PC-3 (cell line): ENCODE measurements around the gene FASLG. TPM values are rescaled to one million over a fixed set of nuclear protein-coding genes. Genes with fewer than 3 reads are reported as not detected.

Experiments
- ATAC-seq: fragments of 200-7000 bp; cut with Tn5 transposase; 2 replicates; pipeline ENCODE4 v1.9.1; 2020; ENCODE audit warnings: mild to moderate bottlenecking, moderate library complexity
- BruUV-seq: library from RNA; stranded (reverse); fragments of 400-500 nt; replicated peaks from 2 replicates; lab custom pipeline; 2021; lab: Mats Ljungman, UMichigan
- CTCF ChIA-PET: fragments of 300-600 bp; sonication (Branson Sonifier 250); formaldehyde crosslinking; loops from one replicate; lab custom pipeline; 2022; ENCODE audit warnings: antibody characterized with exemption; lab: Charles Lee
- POLR2A ChIA-PET: fragments of 300-600 bp; sonication (Branson Sonifier 250); formaldehyde crosslinking; loops from one replicate; lab custom pipeline; 2022; ENCODE audit warnings: antibody characterized with exemption; ENCODE audit not compliant: unreplicated experiment; lab: Charles Lee
- DNase-seq: peaks from one replicate; pipeline ENCODE4 v3.0.0-alpha.2; 2015
- H2AFZ ChIP-seq: fragments of 300-600 bp; sonication (generic); 2 replicates; pipeline ENCODE4 v1.6.0; 2016; ENCODE audit warnings: antibody characterized with exemption, low read length
- H3F3A ChIP-seq: fragments of 300-600 bp; sonication (generic); one replicate; pipeline ENCODE4 v1.6.0; 2017; ENCODE audit warnings: antibody characterized with exemption, low read length, control low read depth, mild to moderate bottlenecking; ENCODE audit not compliant: unreplicated experiment
- H3K27ac ChIP-seq: fragments of 300-600 bp; sonication (generic); 2 replicates; pipeline ENCODE4 v1.5.1; 2016; ENCODE audit warnings: mild to moderate bottlenecking, low read length
- H3K27me3 ChIP-seq: fragments of 300-600 bp; sonication (generic); 2 replicates; pipeline ENCODE4 v1.6.1; 2016; ENCODE audit warnings: low read length, mixed read lengths
- H3K36me3 ChIP-seq: fragments of 300-600 bp; sonication (generic); 2 replicates; pipeline ENCODE4 v1.6.1; 2016; ENCODE audit warnings: low read depth, mixed run types, low read length, mixed read lengths
- H3K4me1 ChIP-seq: fragments of 300-600 bp; sonication (generic); 2 replicates; pipeline ENCODE4 v1.5.1; 2016; ENCODE audit warnings: low read length; ENCODE audit not compliant: insufficient read depth
- H3K4me2 ChIP-seq: fragments of 300-600 bp; sonication (generic); 2 replicates; pipeline ENCODE4 v1.6.0; 2016; ENCODE audit warnings: low read length
- H3K4me3 ChIP-seq: fragments of 300-600 bp; sonication (generic); 2 replicates; pipeline ENCODE4 v1.5.1; 2016; ENCODE audit warnings: mild to moderate bottlenecking, low read length, mixed read lengths
- H3K79me2 ChIP-seq: fragments of 300-600 bp; sonication (generic); 2 replicates; pipeline ENCODE4 v1.6.1; 2017; ENCODE audit warnings: low read length, mixed read lengths
- H3K9ac ChIP-seq: fragments of 300-600 bp; sonication (generic); 2 replicates; pipeline ENCODE4 v1.6.0; 2016; ENCODE audit warnings: mild to moderate bottlenecking, low read length
- H3K9me2 ChIP-seq: fragments of 300-600 bp; sonication (generic); replicated peaks from 2 replicates; pipeline ENCODE4 v1.6.1; 2016; ENCODE audit warnings: mixed run types, low read length, mixed read lengths
- H3K9me3 ChIP-seq: fragments of 300-600 bp; sonication (generic); 2 replicates; pipeline ENCODE4 v1.6.1; 2016; ENCODE audit warnings: low read length, mixed read lengths
- H4K20me1 ChIP-seq: fragments of 300-600 bp; sonication (generic); 2 replicates; pipeline ENCODE4 v1.6.1; 2016; ENCODE audit warnings: low read length, mixed read lengths
- EZH2 ChIP-seq: fragments of 300-600 bp; sonication (generic); IDR thresholded peaks from one replicate; pipeline ENCODE4 v1.6.1; 2017; ENCODE audit warnings: antibody characterized with exemption, mild to moderate bottlenecking, low read length; ENCODE audit not compliant: unreplicated experiment
- EZH2phosphoT487 ChIP-seq: fragments of 300-600 bp; sonication (generic); IDR thresholded peaks from 2 replicates; pipeline ENCODE4 v1.6.1; 2018; ENCODE audit warnings: mild to moderate bottlenecking, antibody characterized with exemption, low read length, borderline replicate concordance
- intact Hi-C: fragments of 100-400 bp; cut with micrococcal nuclease; formaldehyde crosslinking; loops from 2 replicates; pipeline ENCODE4 v1.9.0; 2023
- total RNA-seq: library from RNA; depleted of rRNA; stranded (reverse); fragments of >200 nt; gene quantifications from 2 replicates; pipeline ENCODE4 v1.2.3, GENCODE V29; 2014
- TF ChIP-seq, protein P1 (sequence below): fragments of 300-600 bp; sonication (generic); conservative IDR thresholded peaks from 2 replicates; pipeline ENCODE4 v1.5.1; 2017; ENCODE audit warnings: antibody characterized with exemption, low read depth, mild to moderate bottlenecking, low read length

The FASLG gene
- total RNA-seq, 1 experiment from 2014 or later = 0.04 TPM

DNA sequence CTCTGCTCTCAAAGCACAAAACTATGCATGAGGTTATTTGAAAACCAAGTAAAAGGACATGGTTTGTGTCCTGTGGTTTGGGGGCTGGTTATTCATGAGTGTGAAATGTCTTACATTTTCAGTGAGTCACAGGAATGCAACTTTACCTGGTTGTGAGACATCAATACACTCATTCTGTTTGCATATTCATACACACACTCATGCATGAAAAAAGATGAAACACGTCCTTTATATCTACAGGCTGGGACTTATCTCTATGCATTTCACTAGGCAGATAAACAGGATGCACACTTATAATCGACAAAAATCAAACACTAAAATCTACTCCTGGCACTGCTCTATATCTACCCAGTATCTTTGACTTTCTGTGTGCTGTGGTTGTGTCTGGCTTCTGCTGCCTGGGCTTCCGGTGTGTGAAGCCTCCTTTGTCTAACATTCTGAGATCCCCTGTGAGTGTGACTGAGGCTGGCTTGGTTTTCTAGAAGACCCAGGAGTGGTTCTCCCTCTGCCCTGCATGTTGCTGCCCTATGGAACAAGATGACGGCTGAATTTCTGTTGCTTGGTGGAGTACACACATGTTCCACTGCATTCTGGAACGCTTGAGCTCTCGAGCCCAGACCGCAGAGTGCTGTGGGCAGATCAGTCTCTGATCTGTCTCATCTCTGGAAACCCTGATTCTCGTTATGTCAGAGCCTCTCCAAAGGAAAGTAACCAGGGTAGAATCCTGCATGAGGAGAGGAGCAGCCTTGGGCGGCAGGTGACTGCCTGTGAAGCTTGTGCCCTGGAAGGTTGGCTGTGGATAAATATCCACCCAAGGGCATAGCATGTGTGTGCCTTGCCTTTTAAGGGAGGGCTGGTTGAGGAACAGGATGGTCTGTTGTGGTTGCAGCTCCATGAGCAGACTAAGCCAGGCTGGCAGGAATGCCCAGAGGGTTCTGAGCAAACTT lies 19.7 kb upstream of the FASLG start:
- TSS peak; percentile 93 for BruUV-seq
- intact Hi-C loops = loop anchor here (1.0 kb wide), 7 partner anchors 30 to 190 kb away; partner anchors contain the start of gene SUCO
- no peaks in the 10 kb centered on the region for H3K9me2 ChIP-seq
- ChIA-PET CTCF (interaction anchor here (0.6 to 1.0 kb wide), 3 partner anchors 80 to 339 kb away, joined by 3 to 12 read pairs (median 5); no protein-coding TSS in a partner anchor), POLR2A (interaction anchor here (0.6 kb wide), 3 partner anchors 29 to 280 kb away, joined by 3 to 5 read pairs (median 4); no protein-coding TSS in a partner anchor)
- H3K4me1 ChIP-seq = peaks cover 71% of the 10 kb centered on the region
- peak overlapping the region; percentile 32 for H2AFZ ChIP-seq
- DNase-seq (peak; percentile 100), ATAC-seq (peak; percentile 78)
- H3K79me2 ChIP-seq = no peaks in the 10 kb centered on the region
- H3K27ac ChIP-seq = peak overlapping the region; percentile 78
- no peaks in the 10 kb centered on the region for H3K9me3 ChIP-seq
- peak overlapping the region; percentile 68 for H3K9ac ChIP-seq
- H3F3A ChIP-seq = peaks cover 31% of the 10 kb centered on the region
- H4K20me1 ChIP-seq = no peaks in the 10 kb centered on the region
- H3K27me3 ChIP-seq = no peaks in the 10 kb centered on the region
- TF ChIP-seq, protein P1, sequence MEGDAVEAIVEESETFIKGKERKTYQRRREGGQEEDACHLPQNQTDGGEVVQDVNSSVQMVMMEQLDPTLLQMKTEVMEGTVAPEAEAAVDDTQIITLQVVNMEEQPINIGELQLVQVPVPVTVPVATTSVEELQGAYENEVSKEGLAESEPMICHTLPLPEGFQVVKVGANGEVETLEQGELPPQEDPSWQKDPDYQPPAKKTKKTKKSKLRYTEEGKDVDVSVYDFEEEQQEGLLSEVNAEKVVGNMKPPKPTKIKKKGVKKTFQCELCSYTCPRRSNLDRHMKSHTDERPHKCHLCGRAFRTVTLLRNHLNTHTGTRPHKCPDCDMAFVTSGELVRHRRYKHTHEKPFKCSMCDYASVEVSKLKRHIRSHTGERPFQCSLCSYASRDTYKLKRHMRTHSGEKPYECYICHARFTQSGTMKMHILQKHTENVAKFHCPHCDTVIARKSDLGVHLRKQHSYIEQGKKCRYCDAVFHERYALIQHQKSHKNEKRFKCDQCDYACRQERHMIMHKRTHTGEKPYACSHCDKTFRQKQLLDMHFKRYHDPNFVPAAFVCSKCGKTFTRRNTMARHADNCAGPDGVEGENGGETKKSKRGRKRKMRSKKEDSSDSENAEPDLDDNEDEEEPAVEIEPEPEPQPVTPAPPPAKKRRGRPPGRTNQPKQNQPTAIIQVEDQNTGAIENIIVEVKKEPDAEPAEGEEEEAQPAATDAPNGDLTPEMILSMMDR = no peak
- TF ChIP-seq EZH2phosphoT487 (no peak), EZH2 (no peak)
- peak overlapping the region; percentile 66 for H3K4me2 ChIP-seq
- H3K4me3 ChIP-seq = peak overlapping the region; percentile 36
- no peaks in the 10 kb centered on the region; the same call in 1 of the 2 replicates for H3K36me3 ChIP-seq

DNA sequence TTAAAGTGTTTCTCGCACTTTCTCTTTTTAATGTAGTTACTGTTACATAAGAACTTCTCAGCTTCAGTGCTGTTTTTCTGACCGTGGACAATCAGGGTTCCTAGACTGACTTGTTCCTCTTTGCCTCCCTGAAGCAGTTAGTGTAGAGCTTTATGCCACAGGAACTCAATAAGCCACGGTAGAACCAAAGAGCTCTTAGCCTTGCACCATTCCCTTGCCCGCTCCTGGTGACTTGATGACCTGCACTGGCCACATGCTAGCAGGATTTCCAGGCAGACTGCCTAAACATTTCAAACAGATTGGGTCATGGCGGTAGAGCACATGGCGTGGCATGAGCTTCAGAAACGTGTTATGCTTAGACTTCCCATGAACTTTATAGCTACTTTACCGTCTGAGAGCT lies 18.8 kb upstream of the FASLG start:
- Histone ChIP-seq H3K36me3 (no peaks in the 10 kb centered on the region; the same call in 1 of the 2 replicates), H4K20me1 (no peaks in the 10 kb centered on the region), H3K27ac (peak overlapping the region; percentile 78), H3K4me1 (peaks cover 72% of the 10 kb centered on the region), H3F3A (peaks cover 31% of the 10 kb centered on the region), H2AFZ (peak overlapping the region; percentile 32; the same call in 1 of the 2 replicates), H3K9me3 (no peaks in the 10 kb centered on the region), H3K4me2 (peak overlapping the region; percentile 66), H3K9ac (peak overlapping the region; percentile 68), H3K4me3 (peak overlapping the region; percentile 36; the same call in 1 of the 2 replicates), H3K9me2 (no peaks in the 10 kb centered on the region), H3K27me3 (no peaks in the 10 kb centered on the region), H3K79me2 (no peaks in the 10 kb centered on the region)
- BruUV-seq = no TSS peak
- intact Hi-C loops = no loop called here
- peak; percentile 43 for DNase-seq
- POLR2A ChIA-PET = interaction anchor here (0.6 kb wide), 2 partner anchors 28 to 192 kb away, joined by 4 to 5 read pairs; no protein-coding TSS in a partner anchor
- CTCF ChIA-PET = interaction anchor here (1.0 kb wide), 2 partner anchors 80 to 189 kb away, joined by 5 to 12 read pairs; no protein-coding TSS in a partner anchor
- no peak for ATAC-seq
- no peak for TF ChIP-seq EZH2phosphoT487
- TF ChIP-seq, protein P1 = no peak
- no peak for TF ChIP-seq EZH2
